ENCODE results near the gene SH3PXD2B. TPM values are rescaled to one million over a fixed set of nuclear protein-coding genes. Genes with fewer than 3 reads are reported as not detected.
"Not testable (repeated sequence)": the region's sequence is repeated elsewhere in the genome, so short reads cannot be mapped to it uniquely, and the experiment has no call there.

SH3PXD2B gene
- total RNA-seq, 1 donor from 2014 or later: 81.1 TPM

GRCh38 chr5:172353846-172354245 lies 100.5 kb downstream of the SH3PXD2B start:
- Mint-ChIP-seq H3K36me3 (ENCODE audit: low read depth) (peaks cover 67% of the 10 kb centered on the region), H3K9me3 (ENCODE audit: low read depth) (no peaks in the 10 kb centered on the region), H3K4me1 (ENCODE audit: low read depth) (peaks cover 20% of the 10 kb centered on the region), H3K27ac (ENCODE audit: unreplicated experiment) (no peak overlapping the region), H3K4me3 (ENCODE audit: unreplicated experiment) (no peak overlapping the region), H3K27me3 (ENCODE audit: low read depth) (peaks cover 2% of the 10 kb centered on the region)
- TF ChIP-seq CTCF (IDR thresholded peaks at IDR 0.05): no peak
- DNase-seq (ENCODE audit: low spot score): peak; percentile 49

- no peak overlapping the region for H3K27ac Mint-ChIP-seq (ENCODE audit: unreplicated experiment)
- H3K36me3 Mint-ChIP-seq (ENCODE audit: low read depth): peaks cover 64% of the 10 kb centered on the region
- TF ChIP-seq CTCF (IDR thresholded peaks at IDR 0.05): no peak
- H3K4me1 Mint-ChIP-seq (ENCODE audit: low read depth): peaks cover 20% of the 10 kb centered on the region
- peak; percentile 25 for DNase-seq (ENCODE audit: low spot score)
- no peak overlapping the region for H3K4me3 Mint-ChIP-seq (ENCODE audit: unreplicated experiment)
- H3K27me3 Mint-ChIP-seq (ENCODE audit: low read depth): peaks cover 2% of the 10 kb centered on the region
- no peaks in the 10 kb centered on the region for H3K9me3 Mint-ChIP-seq (ENCODE audit: low read depth)
Observed at GRCh38 chr5:172353271-172353812, 101.0 kb downstream of the SH3PXD2B start.

- not testable (repeated sequence) for H3K27ac Mint-ChIP-seq (ENCODE audit: unreplicated experiment); H3K4me3 Mint-ChIP-seq (ENCODE audit: unreplicated experiment); H3K9me3 Mint-ChIP-seq (ENCODE audit: low read depth); DNase-seq (ENCODE audit: low spot score); H3K27me3 Mint-ChIP-seq (ENCODE audit: low read depth)
- Mint-ChIP-seq H3K36me3 (ENCODE audit: low read depth) (peaks cover 63% of the 10 kb centered on the region), H3K4me1 (ENCODE audit: low read depth) (peaks cover 20% of the 10 kb centered on the region)
Observed at GRCh38 chr5:172352526-172352925, 101.8 kb downstream of the SH3PXD2B start.

- no peak for DNase-seq (ENCODE audit: low spot score)
- H3K9me3 Mint-ChIP-seq (ENCODE audit: low read depth): no peaks in the 10 kb centered on the region
- no peak overlapping the region for H3K27ac Mint-ChIP-seq (ENCODE audit: unreplicated experiment)
- H3K27me3 Mint-ChIP-seq (ENCODE audit: low read depth): peaks cover 2% of the 10 kb centered on the region
- H3K36me3 Mint-ChIP-seq (ENCODE audit: low read depth): peaks cover 66% of the 10 kb centered on the region
- H3K4me1 Mint-ChIP-seq (ENCODE audit: low read depth): peaks cover 20% of the 10 kb centered on the region
- no peak overlapping the region for H3K4me3 Mint-ChIP-seq (ENCODE audit: unreplicated experiment)
- no peak for TF ChIP-seq CTCF (IDR thresholded peaks at IDR 0.05)
Observed at GRCh38 chr5:172351240-172351778, 103.0 kb downstream of the SH3PXD2B start.

GRCh38 chr5:172350212-172351181 lies 103.8 kb downstream of the SH3PXD2B start:
- peak; percentile 68 for DNase-seq (ENCODE audit: low spot score)
- H3K27ac Mint-ChIP-seq (ENCODE audit: unreplicated experiment): no peak overlapping the region
- H3K36me3 Mint-ChIP-seq (ENCODE audit: low read depth): peaks cover 69% of the 10 kb centered on the region
- TF ChIP-seq CTCF (IDR thresholded peaks at IDR 0.05): no peak
- H3K4me1 Mint-ChIP-seq (ENCODE audit: low read depth): peaks cover 12% of the 10 kb centered on the region
- H3K4me3 Mint-ChIP-seq (ENCODE audit: unreplicated experiment): no peak overlapping the region
- peaks cover 2% of the 10 kb centered on the region for H3K27me3 Mint-ChIP-seq (ENCODE audit: low read depth)
- no peaks in the 10 kb centered on the region for H3K9me3 Mint-ChIP-seq (ENCODE audit: low read depth)

- H3K4me1 Mint-ChIP-seq (ENCODE audit: low read depth); H3K27ac Mint-ChIP-seq (ENCODE audit: unreplicated experiment); H3K4me3 Mint-ChIP-seq (ENCODE audit: unreplicated experiment); H3K27me3 Mint-ChIP-seq (ENCODE audit: low read depth); DNase-seq (ENCODE audit: low spot score); H3K9me3 Mint-ChIP-seq (ENCODE audit: low read depth): not testable (repeated sequence)
- peaks cover 71% of the 10 kb centered on the region for H3K36me3 Mint-ChIP-seq (ENCODE audit: low read depth)
Observed at GRCh38 chr5:172348733-172349132, 105.6 kb downstream of the SH3PXD2B start.
